K562 (cell line): ENCODE results near the gene UBQLNL. TPM values are rescaled to one million over a fixed set of nuclear protein-coding genes. Genes with fewer than 3 reads are reported as not detected.
A peak's percentile ranks its signal among the peaks of the same experiment; 100 is the strongest.

Source experiments
- CBFA2T2 ChIP-seq: fragments of 450-650 bp; conservative IDR thresholded peaks from 2 replicates; pipeline ENCODE4 v1.6.1; 2017; ENCODE audit warnings: mild to moderate bottlenecking
- E2F8 ChIP-seq: fragments of 450-650 bp; IDR thresholded peaks from 2 replicates; pipeline ENCODE4 v1.7.1; 2018; ENCODE audit warnings: mild to moderate bottlenecking, low read depth; ENCODE audit not compliant: partially characterized antibody
- LEF1 ChIP-seq: fragments of 450-650 bp; IDR thresholded peaks from 2 replicates; pipeline ENCODE4 v1.6.1; 2016; ENCODE audit warnings: mild to moderate bottlenecking
- MTF1 ChIP-seq: fragments of 250-450 bp; sonication (Bioruptor Pico); IDR thresholded peaks from 2 replicates; pipeline ENCODE4 v1.9.0; 2021; ENCODE audit warnings: moderate library complexity, mild to moderate bottlenecking, inconsistent platforms, borderline replicate concordance
- PCBP2 ChIP-seq: fragments of 200-400 bp; formaldehyde crosslinking; IDR thresholded peaks from 2 replicates; pipeline ENCODE4 v1.6.1; 2018; ENCODE audit warnings: low read length, low read depth, mild to moderate bottlenecking, moderate library complexity; ENCODE audit not compliant: poor library complexity, severe bottlenecking
- PTRF ChIP-seq: fragments of 450-650 bp; IDR thresholded peaks from 2 replicates; pipeline ENCODE4 v1.6.1; 2016; ENCODE audit warnings: mild to moderate bottlenecking, missing genetic modification characterization, missing compliant biosample characterization
- SIRT6 ChIP-seq: IDR thresholded peaks from one replicate; pipeline ENCODE4 v1.6.1; 2012; ENCODE audit warnings: low read depth, mild to moderate bottlenecking, control low read depth, inconsistent platforms, low read length, moderate library complexity
- SLC30A9 ChIP-seq: fragments of 250-450 bp; sonication (Bioruptor Pico); IDR thresholded peaks from 2 replicates; pipeline ENCODE4 v1.8.0; 2022; ENCODE audit warnings: mild to moderate bottlenecking, moderate library complexity
- WHSC1 ChIP-seq: IDR thresholded peaks from one replicate; pipeline ENCODE4 v1.6.1; 2012; ENCODE audit warnings: low read length, control low read depth, inconsistent platforms
- ZNF224 ChIP-seq: sonication (generic); formaldehyde crosslinking; IDR thresholded peaks from 2 replicates; pipeline ENCODE4 v1.8.0; 2022; ENCODE audit warnings: mild to moderate bottlenecking, missing genetic modification reagents
- ZNF239 ChIP-seq: fragments of 250-450 bp; sonication (Bioruptor Pico); IDR thresholded peaks from 2 replicates; pipeline ENCODE4 v1.4.0; 2020; ENCODE audit warnings: mild to moderate bottlenecking
- ZNF347 ChIP-seq: fragments of 450-650 bp; formaldehyde crosslinking; IDR thresholded peaks from 2 replicates; pipeline ENCODE4 v1.4.0; 2020; ENCODE audit warnings: low read depth, mild to moderate bottlenecking, moderate library complexity
- ZNF395 ChIP-seq: fragments of 200-800 bp; sonication (Bioruptor generic); IDR thresholded peaks from 2 replicates; pipeline ENCODE4 v1.6.1; 2017; ENCODE audit warnings: missing genetic modification characterization, missing compliant biosample characterization
- ZNF551 ChIP-seq: fragments of 250-450 bp; sonication (Bioruptor Pico); IDR thresholded peaks from 2 replicates; pipeline ENCODE4 v1.5.0; 2021; ENCODE audit warnings: mild to moderate bottlenecking, moderate library complexity
- ZNF592 ChIP-seq: fragments of 450-650 bp; IDR thresholded peaks from 2 replicates; pipeline ENCODE4 v1.6.1; 2017; ENCODE audit warnings: antibody characterized with exemption, mild to moderate bottlenecking
- polyA plus RNA-seq, 8 experiments: library from polyadenylated mRNA; depleted of rRNA in 4 of 8; stranded (reverse) in 5 of 8; unstranded in 3 of 8; fragments of >200 nt; fragmentation: Nextera tagmentation in 2 of 8; fragmentation: Illumina TruSeq in 1 of 8; extraction: Ambion mirVana in 2 of 8; extraction: Trizol in 1 of 8; gene quantifications; 2 replicates each; pipeline versions ENCODE4 v1.2.1 to v1.2.3, GENCODE V29; 2011 to 2014; ENCODE audit warnings: inconsistent platforms in 1 of 8, missing spikeins in 1 of 8
- total RNA-seq, 7 experiments: library from RNA; depleted of rRNA in 6 of 7; stranded (reverse); fragments of >200 nt in 6 of 7; fragmentation: Illumina TruSeq in 2 of 7; extraction: Trizol in 2 of 7; gene quantifications; 2 replicates each; pipeline versions ENCODE4 v1.2.1 to v1.2.3, GENCODE V29; 2011 to 2021; ENCODE audit warnings: low replicate concordance in 1 of 7
- TF ChIP-seq, protein P1 (sequence below), 2 experiments: IDR thresholded peaks in 1 of 2; conservative IDR thresholded peaks in 1 of 2; 2 replicates each; pipeline ENCODE4 v1.6.1; 2016; ENCODE audit warnings: low read depth in 2 of 2, mild to moderate bottlenecking in 1 of 2, missing compliant biosample characterization in 1 of 2, missing genetic modification characterization in 1 of 2, moderate library complexity in 1 of 2

UBQLNL gene
- total and polyA plus RNA-seq, 9 of the 15 experiments (the other 6 are each of a cell fraction or from before 2014, with no cell fraction given): 0.07 to 0.27 (median 0.14) TPM

GRCh38 chr11:5500393-5500801, 16.1 kb downstream of the UBQLNL start (continued):
- TF ChIP-seq ZNF347 (CRISPR knock-in tag): no peak
- TF ChIP-seq ZNF551 (CRISPR knock-in tag): no peak
- TF ChIP-seq MTF1 (CRISPR knock-in tag): no peak
- no peak for TF ChIP-seq PCBP2
- TF ChIP-seq ZNF239: no peak
- TF ChIP-seq WHSC1: no peak
- TF ChIP-seq SIRT6: no peak
- TF ChIP-seq, protein P1, sequence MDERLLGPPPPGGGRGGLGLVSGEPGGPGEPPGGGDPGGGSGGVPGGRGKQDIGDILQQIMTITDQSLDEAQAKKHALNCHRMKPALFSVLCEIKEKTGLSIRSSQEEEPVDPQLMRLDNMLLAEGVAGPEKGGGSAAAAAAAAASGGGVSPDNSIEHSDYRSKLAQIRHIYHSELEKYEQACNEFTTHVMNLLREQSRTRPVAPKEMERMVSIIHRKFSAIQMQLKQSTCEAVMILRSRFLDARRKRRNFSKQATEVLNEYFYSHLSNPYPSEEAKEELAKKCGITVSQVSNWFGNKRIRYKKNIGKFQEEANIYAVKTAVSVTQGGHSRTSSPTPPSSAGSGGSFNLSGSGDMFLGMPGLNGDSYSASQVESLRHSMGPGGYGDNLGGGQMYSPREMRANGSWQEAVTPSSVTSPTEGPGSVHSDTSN (CRISPR knock-in tag; IDR thresholded peaks at IDR 0.05; ENCODE audit: low read depth): no peak
- TF ChIP-seq, protein P1 (tag; conservative IDR thresholded peaks at IDR 0.05; ENCODE audit: low read depth): 0 out of 2 replicates have a peak, but pooled peaks have one; percentile 17
- no peak for TF ChIP-seq LEF1
- TF ChIP-seq E2F8: no peak
- peak; percentile 93 for TF ChIP-seq ZNF592
- peak; percentile 53; the same call in 1 of the 2 replicates for TF ChIP-seq PTRF (tag)
- TF ChIP-seq ZNF395 (CRISPR knock-in tag): peak; percentile 68; the same call in 1 of the 2 replicates
- no peak for TF ChIP-seq CBFA2T2
- TF ChIP-seq SLC30A9 (CRISPR knock-in tag): no peak
- TF ChIP-seq ZNF224 (CRISPR knock-in tag): no peak
